ENCODE measurements around the gene OPALIN. TPM values are rescaled to one million over a fixed set of nuclear protein-coding genes. Genes with fewer than 3 reads are reported as not detected.

Gene OPALIN
- total and polyA plus RNA-seq, 2 donors (not counting 3 experiments of a cell fraction or from before 2014, with no cell fraction given), result not detected

GRCh38 chr10:96319754-96320474 is 38.9 kb downstream of the OPALIN start:
- ChIA-PET CTCF (interaction anchor here (0.9 to 2.1 kb wide), 3 partner anchors 15 to 303 kb away, joined by 3 to 6 read pairs (median 6); no protein-coding TSS in a partner anchor), POLR2A (no interaction called here)
- H3K27ac ChIP-seq (ENCODE audit: insufficient read depth, low read depth, low read length), result no peak overlapping the region
- no peaks in the 10 kb centered on the region for H4K20me1 ChIP-seq (replicated peaks; ENCODE audit: control insufficient read depth, extremely low read depth, insufficient read depth, low read length)
- H3K4me2 ChIP-seq (ENCODE audit: insufficient read depth, low read length), result no peak overlapping the region
- H3K9me3 ChIP-seq (replicated peaks; ENCODE audit: control insufficient read depth, insufficient read depth, low read length), result no peaks in the 10 kb centered on the region
- no peak overlapping the region for H3K9ac ChIP-seq (replicated peaks; ENCODE audit: extremely low read depth, insufficient read depth, low read length)
- no peaks in the 10 kb centered on the region for H3K79me2 ChIP-seq (ENCODE audit: control insufficient read depth, insufficient read depth, low read length)
- no peaks in the 10 kb centered on the region for H3K4me1 ChIP-seq (ENCODE audit: control insufficient read depth, extremely low read depth, insufficient read depth, low read length)
- no peak overlapping the region for H2AFZ ChIP-seq (ENCODE audit: low read depth, low read length)
- no peak for FAIRE-seq
- no peak overlapping the region for H3K4me3 ChIP-seq (replicated peaks in 1 of 3; ENCODE audit: insufficient read depth in 1 of 3, low read depth in 1 of 3, low read length in 3 of 3)
- no peak for DNase-seq (ENCODE audit: low read depth, low spot score)
- H3K9me1 ChIP-seq (replicated peaks; ENCODE audit: control insufficient read depth, extremely low read depth, insufficient read depth, low read length), result no peaks in the 10 kb centered on the region
- H3K36me3 ChIP-seq (ENCODE audit: control insufficient read depth in 2 of 2, extremely low read depth in 1 of 2, insufficient read depth in 2 of 2, low read length in 2 of 2), result no peaks in the 10 kb centered on the region
- BruUV-seq (replicated peaks), result no TSS peak
- H3K27me3 ChIP-seq (ENCODE audit: control insufficient read depth in 2 of 2, insufficient read depth in 2 of 2, low read length in 2 of 2), result no peaks in the 10 kb centered on the region
- dilution Hi-C loops (cut with MboI; ENCODE audit: extremely low pct_ligation_motif_present, low sequenced_read_pairs) (no loop called here), intact Hi-C loops (cut with micrococcal nuclease) (no loop called here)
- TF ChIP-seq MAX (IDR thresholded peaks at IDR 0.05; ENCODE audit: insufficient read depth, insufficient read length) (no peak), POLR2AphosphoS5 (IDR thresholded peaks at IDR 0.05; ENCODE audit: insufficient read depth, low read depth, low read length) (no peak), FOS (IDR thresholded peaks at IDR 0.05; ENCODE audit: borderline replicate concordance, insufficient read depth, low read length) (no peak), GATA2 (IDR thresholded peaks at IDR 0.05; ENCODE audit: insufficient read depth, insufficient read length, low read depth, low read length) (no peak)

GRCh38 chr10:96317067-96317833 is 41.6 kb downstream of the OPALIN start:
- Histone ChIP-seq H3K9me3 (replicated peaks; ENCODE audit: control insufficient read depth, insufficient read depth, low read length) (no peaks in the 10 kb centered on the region), H3K36me3 (ENCODE audit: control insufficient read depth in 2 of 2, extremely low read depth in 1 of 2, insufficient read depth in 2 of 2, low read length in 2 of 2) (no peaks in the 10 kb centered on the region), H3K4me2 (ENCODE audit: insufficient read depth, low read length) (no peak overlapping the region), H3K79me2 (ENCODE audit: control insufficient read depth, insufficient read depth, low read length) (no peaks in the 10 kb centered on the region), H3K9ac (replicated peaks; ENCODE audit: extremely low read depth, insufficient read depth, low read length) (no peak overlapping the region), H4K20me1 (replicated peaks; ENCODE audit: control insufficient read depth, extremely low read depth, insufficient read depth, low read length) (no peaks in the 10 kb centered on the region), H2AFZ (ENCODE audit: low read depth, low read length) (no peak overlapping the region), H3K27ac (ENCODE audit: insufficient read depth, low read depth, low read length) (no peak overlapping the region), H3K9me1 (replicated peaks; ENCODE audit: control insufficient read depth, extremely low read depth, insufficient read depth, low read length) (no peaks in the 10 kb centered on the region), H3K4me1 (ENCODE audit: control insufficient read depth, extremely low read depth, insufficient read depth, low read length) (no peaks in the 10 kb centered on the region), H3K27me3 (ENCODE audit: control insufficient read depth in 2 of 2, insufficient read depth in 2 of 2, low read length in 2 of 2) (no peaks in the 10 kb centered on the region), H3K4me3 (replicated peaks in 1 of 3; ENCODE audit: insufficient read depth in 1 of 3, low read depth in 1 of 3, low read length in 3 of 3) (no peak overlapping the region)
- no peak for DNase-seq (ENCODE audit: low read depth, low spot score)
- TF ChIP-seq POLR2AphosphoS5 (IDR thresholded peaks at IDR 0.05; ENCODE audit: insufficient read depth, low read depth, low read length), result no peak
- TF ChIP-seq MAX (IDR thresholded peaks at IDR 0.05; ENCODE audit: insufficient read depth, insufficient read length), result no peak
- no peak for TF ChIP-seq GATA2 (IDR thresholded peaks at IDR 0.05; ENCODE audit: insufficient read depth, insufficient read length, low read depth, low read length)
- TF ChIP-seq POLR2A (IDR thresholded peaks at IDR 0.05; ENCODE audit: low read depth, low read length), result no peak
- no peak for TF ChIP-seq FOS (IDR thresholded peaks at IDR 0.05; ENCODE audit: borderline replicate concordance, insufficient read depth, low read length)
- TF ChIP-seq EZH2 (IDR thresholded peaks at IDR 0.05; ENCODE audit: borderline replicate concordance, low read depth, low read length, severe bottlenecking), result no peak
- TF ChIP-seq CTCF (IDR thresholded peaks at IDR 0.05; ENCODE audit: extremely low read depth in 1 of 2, insufficient read depth in 1 of 2, low read depth in 1 of 2, low read length in 2 of 2), result no peak
- no peak for TF ChIP-seq MYC (IDR thresholded peaks at IDR 0.05; ENCODE audit: low read depth, low read length)
- TF ChIP-seq JUN (IDR thresholded peaks at IDR 0.05; ENCODE audit: borderline replicate concordance, insufficient read depth, insufficient read length, low read depth), result no peak
- intact Hi-C loops (cut with micrococcal nuclease), result no loop called here
- ChIA-PET POLR2A (no interaction called here), CTCF (interaction anchor here (1.1 to 1.3 kb wide), 3 partner anchors 17 to 300 kb away, joined by 3 to 7 read pairs (median 6); no protein-coding TSS in a partner anchor)
- no peak for FAIRE-seq
- dilution Hi-C loops (cut with MboI; ENCODE audit: extremely low pct_ligation_motif_present, low sequenced_read_pairs), result no loop called here
- BruUV-seq (replicated peaks), result no TSS peak

Measured in endothelial cell of umbilical vein (primary cell).